Left lung (tissue), 10 donors: ENCODE data around the gene HES4. TPM values are rescaled to one million over a fixed set of nuclear protein-coding genes. Genes with fewer than 3 reads are reported as not detected.

Source experiments
- ATAC-seq: fragments of 200-7000 bp; cut with Tn5 transposase; one replicate; pipeline ENCODE4 v1.9.1; 2020; ENCODE audit warnings: moderate library complexity
- DNase-seq, 4 donors: peaks; one replicate each; pipeline ENCODE4 v3.0.0-alpha.2; 2013 to 2020
- H3K27ac ChIP-seq, 2 donors: fragments of 200-600 bp; sonication (generic) in 1 of 2; one replicate each; pipeline versions ENCODE4 v1.5.0 to v1.8.0; 2020 to 2021
- H3K27me3 ChIP-seq, 2 donors: fragments of 200-600 bp; sonication (generic) in 1 of 2; one replicate each; pipeline versions ENCODE4 v1.5.0 to v1.8.0; 2020 to 2021
- H3K36me3 ChIP-seq, 2 donors: fragments of 200-600 bp; sonication (generic) in 1 of 2; one replicate each; pipeline versions ENCODE4 v1.5.0 to v1.8.0; 2020 to 2021
- H3K4me1 ChIP-seq, 2 donors: fragments of 200-600 bp; one replicate each; pipeline ENCODE4 v1.8.0; 2021
- H3K4me3 ChIP-seq, 2 donors: fragments of 200-600 bp; sonication (generic) in 1 of 2; one replicate each; pipeline versions ENCODE4 v1.5.0 to v1.8.0; 2020 to 2021; ENCODE audit warnings: mild to moderate bottlenecking in 1 of 2
- H3K9me3 ChIP-seq, 2 donors: fragments of 200-600 bp; sonication (generic) in 1 of 2; one replicate each; pipeline versions ENCODE4 v1.5.0 to v1.8.0; 2020 to 2021
- intact Hi-C, 2 donors: fragments of 100-400 bp; cut with DNase I; formaldehyde crosslinking; loops; one replicate each; pipeline versions ENCODE4 v1.11.2 to v1.14.2; 2022
- polyA plus RNA-seq, 6 donors: library from polyadenylated mRNA; unstranded; fragments of 120-200 nt; gene quantifications; one replicate each; pipeline ENCODE4 v1.2.1, GENCODE V29; 2013; ENCODE audit not compliant: insufficient read length in 6 of 6
- total RNA-seq, 2 donors: library from RNA; stranded (reverse); fragmentation: NEBNext Ultra II Directional; extraction: Animal tissue kit (Norgen Biotek cat#: 25700); gene quantifications; one replicate each; pipeline ENCODE4 v1.2.1, GENCODE V29; 2021
- TF ChIP-seq, protein P1 (sequence below), 2 donors: fragments of 200-600 bp; sonication (generic) in 1 of 2; IDR thresholded peaks; one replicate each; pipeline versions ENCODE4 v1.5.0 to v1.8.0; 2021; ENCODE audit warnings: antibody characterized with exemption in 2 of 2
- donor health status: DM: no; HTN: yes; CAD: no.
- donor health status: DM: no; HTN: no; CAD: no.

HES4 gene
- total and polyA plus RNA-seq, 8 donors = 4.4 to 37.5 (median 10.2) TPM

DNA sequence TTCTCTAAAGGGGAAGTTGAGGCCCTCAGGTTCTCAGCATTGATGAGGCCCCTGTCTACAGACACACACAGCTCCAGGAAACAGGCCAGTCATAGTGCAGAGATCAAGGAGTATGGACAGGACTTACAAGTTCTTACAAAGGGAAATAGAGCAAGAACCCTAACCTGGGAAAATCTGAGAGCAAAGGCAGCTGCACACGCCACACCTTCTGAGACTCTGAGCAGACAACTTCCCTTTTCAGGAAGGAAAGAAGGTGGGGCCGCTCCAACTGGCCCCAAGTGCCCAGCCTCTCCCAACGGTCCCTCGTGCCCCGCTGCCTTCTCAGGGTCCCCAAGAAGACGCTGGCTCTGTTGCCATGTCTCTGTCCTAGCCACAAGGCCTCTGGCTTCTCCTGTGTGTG is 44.4 kb downstream of the HES4 start:
- Histone ChIP-seq H3K4me1 (peaks cover 7 to 33% of the 10 kb centered on the region in 2 donors), H3K36me3 (peaks cover 0 to 67% of the 10 kb centered on the region in 2 donors), H3K27me3 (peaks cover 0 to 5% of the 10 kb centered on the region in 2 donors), H3K9me3 (no peaks in the 10 kb centered on the region), H3K4me3 (no peak overlapping the region), H3K27ac (no peak overlapping the region)
- ATAC-seq (no peak), DNase-seq (no peak)
- intact Hi-C loops = no loop called here
- TF ChIP-seq, protein P1, sequence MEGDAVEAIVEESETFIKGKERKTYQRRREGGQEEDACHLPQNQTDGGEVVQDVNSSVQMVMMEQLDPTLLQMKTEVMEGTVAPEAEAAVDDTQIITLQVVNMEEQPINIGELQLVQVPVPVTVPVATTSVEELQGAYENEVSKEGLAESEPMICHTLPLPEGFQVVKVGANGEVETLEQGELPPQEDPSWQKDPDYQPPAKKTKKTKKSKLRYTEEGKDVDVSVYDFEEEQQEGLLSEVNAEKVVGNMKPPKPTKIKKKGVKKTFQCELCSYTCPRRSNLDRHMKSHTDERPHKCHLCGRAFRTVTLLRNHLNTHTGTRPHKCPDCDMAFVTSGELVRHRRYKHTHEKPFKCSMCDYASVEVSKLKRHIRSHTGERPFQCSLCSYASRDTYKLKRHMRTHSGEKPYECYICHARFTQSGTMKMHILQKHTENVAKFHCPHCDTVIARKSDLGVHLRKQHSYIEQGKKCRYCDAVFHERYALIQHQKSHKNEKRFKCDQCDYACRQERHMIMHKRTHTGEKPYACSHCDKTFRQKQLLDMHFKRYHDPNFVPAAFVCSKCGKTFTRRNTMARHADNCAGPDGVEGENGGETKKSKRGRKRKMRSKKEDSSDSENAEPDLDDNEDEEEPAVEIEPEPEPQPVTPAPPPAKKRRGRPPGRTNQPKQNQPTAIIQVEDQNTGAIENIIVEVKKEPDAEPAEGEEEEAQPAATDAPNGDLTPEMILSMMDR (IDR thresholded peaks at IDR 0.05) = no peak

DNA sequence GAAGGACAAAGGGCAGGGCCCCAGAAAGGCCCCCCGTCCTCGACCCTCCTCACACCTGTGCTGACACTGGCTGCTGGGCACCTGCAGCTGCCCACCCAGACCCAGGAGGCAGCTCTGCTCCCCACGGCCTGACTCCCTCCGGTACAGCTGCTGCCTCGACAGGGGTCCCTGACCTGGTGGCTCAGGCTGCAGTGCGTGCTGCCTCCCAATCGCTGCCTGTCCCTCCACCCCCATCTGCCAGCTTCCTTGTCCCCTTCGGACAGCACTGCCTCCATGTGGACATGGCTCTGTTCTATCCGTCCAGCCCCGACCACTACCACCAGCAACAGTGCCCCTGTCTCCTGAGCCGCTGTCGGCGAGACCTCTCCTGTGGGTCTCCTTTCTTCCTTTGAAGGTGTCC is 45.0 kb downstream of the HES4 start:
- Histone ChIP-seq H3K4me3 (no peak overlapping the region), H3K4me1 (peaks cover 7 to 29% of the 10 kb centered on the region in 2 donors), H3K36me3 (peaks cover 0 to 73% of the 10 kb centered on the region in 2 donors), H3K27ac (no peak overlapping the region), H3K27me3 (peaks cover 0 to 5% of the 10 kb centered on the region in 2 donors), H3K9me3 (no peaks in the 10 kb centered on the region)
- DNase-seq = no peak
- TF ChIP-seq, protein P1 (IDR thresholded peaks at IDR 0.05) = no peak
- no peak for ATAC-seq
- intact Hi-C loops = no loop called here

DNA sequence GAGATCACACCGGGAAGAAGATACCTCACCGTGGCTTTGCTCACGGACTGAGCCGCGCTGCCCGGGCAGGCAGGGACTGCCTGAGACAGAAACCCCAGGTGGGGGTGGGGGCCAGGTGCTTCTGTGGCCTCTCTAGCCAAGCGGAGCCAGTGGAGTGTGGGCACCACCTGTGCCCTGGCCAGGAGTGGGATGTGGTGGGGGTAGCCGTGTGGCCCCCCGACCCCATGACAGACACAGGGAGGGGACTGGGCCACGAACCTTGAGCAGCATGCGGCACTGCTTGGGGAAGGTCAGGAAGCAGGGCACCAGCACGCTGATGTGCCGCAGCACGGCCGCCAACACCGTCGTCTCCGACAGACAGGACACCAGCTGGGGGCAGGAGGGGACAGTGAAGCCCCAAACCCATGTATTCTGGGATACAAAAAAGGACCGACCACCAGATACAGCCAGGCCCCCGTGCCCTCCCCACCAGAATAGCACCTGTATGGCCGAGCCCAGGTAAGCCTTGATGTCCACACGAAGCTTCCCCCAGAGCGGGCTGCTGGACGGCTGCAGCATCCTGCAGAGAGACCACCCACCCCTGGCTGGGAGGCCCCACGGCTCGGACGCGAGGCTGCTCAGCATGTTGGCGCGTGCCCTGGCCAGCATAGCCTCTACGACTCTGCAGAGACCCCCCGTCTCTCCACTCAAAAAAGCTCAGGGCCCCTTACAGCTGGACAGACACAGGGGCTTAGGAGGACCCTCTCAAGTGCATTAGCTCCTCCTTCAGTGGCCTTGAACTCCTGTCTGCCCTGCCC is 46.2 kb downstream of the HES4 start:
- intact Hi-C loops = no loop called here
- TF ChIP-seq, protein P1 (IDR thresholded peaks at IDR 0.05) = no peak
- H3K27ac ChIP-seq = no peak overlapping the region
- no peak for ATAC-seq
- peaks cover 0 to 85% of the 10 kb centered on the region in 2 donors for H3K36me3 ChIP-seq
- DNase-seq = no peak
- peaks cover 7 to 22% of the 10 kb centered on the region in 2 donors for H3K4me1 ChIP-seq
- no peak overlapping the region for H3K4me3 ChIP-seq
- H3K9me3 ChIP-seq = no peaks in the 10 kb centered on the region
- no peaks in the 10 kb centered on the region for H3K27me3 ChIP-seq

DNA sequence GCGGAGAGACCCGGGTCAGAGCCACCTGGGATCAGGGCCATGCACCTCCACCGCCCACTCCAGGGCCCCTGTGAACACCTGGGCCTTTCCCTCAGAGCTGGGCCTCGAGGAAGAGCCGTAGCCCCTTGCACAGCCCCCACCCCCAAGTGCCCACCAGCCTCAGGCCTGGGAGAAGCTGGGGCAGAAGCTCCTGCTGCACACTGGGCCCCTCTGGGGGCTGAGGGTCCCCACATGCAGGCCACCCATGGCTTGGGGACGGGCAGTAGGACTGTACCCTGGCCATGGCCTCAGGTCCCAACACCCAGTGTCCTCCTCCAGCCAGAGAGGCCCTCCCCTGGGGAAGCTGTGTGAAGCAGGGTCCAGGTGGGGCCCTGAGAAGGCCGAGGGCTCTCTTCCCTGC is 47.3 kb downstream of the HES4 start:
- no peaks in the 10 kb centered on the region for H3K27me3 ChIP-seq
- ATAC-seq (no peak), DNase-seq (no peak)
- H3K4me3 ChIP-seq = no peak overlapping the region
- TF ChIP-seq, protein P1 (IDR thresholded peaks at IDR 0.05) = no peak
- intact Hi-C loops = no loop called here
- H3K36me3 ChIP-seq = peaks cover 0 to 96% of the 10 kb centered on the region in 2 donors
- no peak overlapping the region for H3K27ac ChIP-seq
- peaks cover 2 to 11% of the 10 kb centered on the region in 2 donors for H3K4me1 ChIP-seq
- H3K9me3 ChIP-seq = no peaks in the 10 kb centered on the region

DNA sequence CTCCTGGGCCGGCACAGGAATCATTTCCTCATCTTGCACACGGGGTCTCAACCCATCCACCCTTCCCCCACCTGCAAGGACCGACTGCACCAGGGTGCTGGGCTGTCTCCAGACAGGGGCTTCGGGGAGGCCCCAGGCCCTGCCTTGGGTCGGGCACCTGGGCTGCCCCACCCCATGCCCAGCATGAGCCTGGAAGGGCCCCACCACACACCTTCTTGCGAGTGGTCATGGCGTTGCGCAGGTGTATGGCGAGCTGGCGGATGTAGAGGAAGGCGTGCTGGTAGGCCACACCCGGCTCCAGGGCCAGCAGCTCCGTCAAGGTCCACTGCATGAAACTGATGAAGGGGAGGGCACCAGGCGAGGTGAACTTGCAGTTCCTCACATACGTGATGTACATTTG is 47.7 kb downstream of the HES4 start:
- TF ChIP-seq, protein P1 (IDR thresholded peaks at IDR 0.05) = no peak
- ATAC-seq = no peak
- H3K27ac ChIP-seq = no peak overlapping the region
- H3K9me3 ChIP-seq = no peaks in the 10 kb centered on the region
- intact Hi-C loops = no loop called here
- H3K36me3 ChIP-seq = peaks cover 0 to 100% of the 10 kb centered on the region in 2 donors
- H3K27me3 ChIP-seq = no peaks in the 10 kb centered on the region
- no peak overlapping the region for H3K4me3 ChIP-seq
- no peak for DNase-seq
- peaks cover 0 to 7% of the 10 kb centered on the region in 2 donors for H3K4me1 ChIP-seq
